ENCODE measurements around the gene SETD7.

SETD7 gene

DNA sequence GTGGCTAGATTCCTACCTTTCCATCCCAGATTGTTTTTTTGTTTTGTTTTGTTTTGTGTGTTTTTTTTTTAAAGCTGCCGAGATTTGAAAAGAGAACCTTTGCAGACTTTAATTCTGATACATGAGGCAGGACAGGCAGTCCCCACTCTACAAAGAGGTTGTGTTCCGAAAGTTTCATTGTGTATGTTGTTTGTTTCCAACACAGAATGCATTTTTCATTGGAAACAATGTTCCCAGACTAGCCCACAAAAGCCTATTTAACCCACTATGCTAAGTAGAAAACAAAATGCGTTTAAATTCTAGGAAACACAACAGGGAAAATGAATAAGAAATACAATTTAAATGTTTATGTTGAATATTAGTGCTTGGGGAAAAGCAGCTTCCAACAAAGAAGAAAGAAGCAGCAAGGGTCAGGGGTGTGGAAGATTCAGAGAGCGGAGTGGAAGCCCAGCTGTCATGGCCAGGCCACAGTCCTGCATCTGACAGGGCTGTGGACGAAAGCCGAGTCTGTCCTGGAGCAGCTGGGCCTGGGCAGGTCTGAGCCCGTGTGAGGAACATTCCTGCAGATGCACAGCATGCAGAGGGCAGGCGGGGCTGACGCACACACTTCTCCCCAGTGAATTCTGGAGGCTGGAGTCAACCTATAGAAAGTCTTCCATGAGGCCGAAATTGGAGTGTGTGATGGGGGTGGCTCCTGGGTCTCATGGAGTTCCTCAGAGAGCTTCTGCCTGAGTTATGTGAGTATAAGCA is 12.4 kb upstream of the SETD7 start:
- no peak for DNase-seq

DNA sequence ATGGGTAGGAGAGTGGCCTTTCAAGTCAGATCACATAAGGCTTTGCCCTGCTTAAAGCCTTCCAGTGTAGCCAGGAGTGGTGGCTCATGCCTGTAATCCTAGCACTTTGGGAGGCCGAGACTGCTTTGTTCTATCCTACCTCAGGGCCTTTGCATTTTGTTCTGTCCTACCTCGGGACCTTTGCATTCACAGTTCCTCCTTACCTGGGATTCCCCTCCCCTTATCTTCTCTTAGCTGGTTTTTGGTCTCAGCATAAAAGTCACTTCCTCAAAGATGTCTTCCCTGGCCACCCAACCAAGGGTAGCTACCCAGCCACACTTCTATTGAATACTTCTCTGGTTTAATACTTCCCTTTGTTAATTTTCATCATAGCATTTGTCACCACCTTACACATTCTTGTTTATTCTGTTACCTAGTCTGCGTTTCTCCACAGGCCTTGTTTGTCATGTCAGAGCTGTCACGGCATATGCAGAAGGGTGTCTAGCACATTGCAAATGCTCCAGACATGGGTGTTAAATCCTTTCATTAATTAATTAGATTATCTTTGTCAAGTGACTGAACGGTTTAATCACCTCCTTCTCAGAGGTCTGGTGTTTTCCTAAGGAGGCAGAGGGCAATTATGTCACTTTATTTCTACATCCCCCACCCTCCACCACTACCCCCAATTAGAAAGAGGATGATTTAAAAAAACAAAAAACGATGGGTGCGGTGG is 11.3 kb upstream of the SETD7 start:
- no peak for DNase-seq

DNA sequence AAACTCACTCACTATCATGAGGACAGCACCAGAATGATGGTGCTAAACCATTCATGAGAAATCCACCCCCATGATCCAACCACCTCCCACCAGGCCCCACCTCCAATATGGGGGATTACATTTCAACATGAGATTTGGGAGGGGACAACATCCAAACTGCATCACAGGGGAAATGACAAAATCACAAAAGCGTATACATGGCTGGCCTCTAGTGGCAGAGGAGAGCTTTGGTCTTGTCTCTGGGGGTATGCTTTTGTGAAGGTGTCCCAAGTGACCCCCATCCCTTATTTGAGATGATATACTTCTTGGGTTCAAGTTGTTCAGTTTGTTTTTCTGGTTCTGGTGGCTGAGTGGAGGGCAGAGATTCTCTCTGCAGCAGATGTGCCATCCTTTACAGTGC is 8.5 kb upstream of the SETD7 start:
- DNase-seq, result no peak

- DNase-seq, result no peak
Measured at GRCh38 chr4:139563515-139563914, 7.5 kb upstream of the SETD7 start.

DNA sequence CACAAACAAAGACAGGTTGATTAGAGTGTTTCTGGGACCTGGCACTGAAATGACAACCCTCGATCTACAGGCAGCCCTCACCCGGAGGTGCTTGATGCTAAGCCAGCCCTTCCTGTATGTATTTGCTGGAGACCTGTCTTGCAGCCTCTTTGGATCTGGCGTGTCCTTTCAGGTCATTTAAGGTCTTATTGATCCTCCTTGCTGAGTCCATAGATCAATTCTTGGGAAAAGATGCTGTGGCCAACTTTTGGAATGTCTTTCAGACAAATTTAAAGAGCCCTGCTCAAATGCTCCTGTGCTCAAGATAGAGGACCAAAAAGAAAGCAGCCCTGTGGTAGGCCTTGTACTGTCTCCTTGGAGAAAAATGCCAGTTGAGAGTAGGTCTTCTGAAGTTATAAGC is 6.8 kb upstream of the SETD7 start:
- DNase-seq, result no peak

GRCh38 chr4:139562067-139562684 is 6.2 kb upstream of the SETD7 start:
- DNase-seq, result no peak

DNA sequence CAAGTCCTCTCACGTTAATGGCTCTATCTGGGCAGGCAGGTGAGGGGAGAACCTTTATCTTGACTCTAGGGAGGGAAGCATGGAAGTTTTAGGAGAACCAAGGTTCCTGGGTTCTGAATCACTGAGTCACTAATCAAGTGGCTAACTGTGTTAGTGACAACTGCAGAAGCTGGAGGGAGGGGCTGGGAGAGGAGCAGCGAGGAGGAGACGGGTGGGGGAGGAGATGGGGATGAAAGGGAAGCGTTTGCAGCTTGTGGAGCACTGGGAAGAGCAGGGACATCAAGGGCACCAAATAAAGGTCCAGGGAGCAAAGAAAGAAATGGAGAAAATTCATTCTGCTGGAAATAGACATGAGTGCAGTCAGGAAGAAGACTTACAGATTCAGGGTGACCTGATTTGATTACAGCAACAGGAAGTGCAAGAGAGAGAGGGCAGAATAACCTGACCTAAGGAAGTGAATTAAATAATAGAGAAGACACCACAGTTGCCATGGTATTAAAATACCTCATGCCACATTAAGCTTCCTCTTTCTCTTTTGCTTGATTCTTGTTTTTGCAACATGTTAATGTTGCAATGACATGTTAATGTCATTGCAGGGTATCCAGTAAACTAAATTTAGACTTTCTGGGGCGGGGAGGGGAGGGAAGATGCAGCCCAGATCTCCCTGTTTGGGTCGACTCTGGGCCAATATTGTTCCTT is 4.5 kb upstream of the SETD7 start:
- DNase-seq, result no peak

- no peak for DNase-seq
Measured at GRCh38 chr4:139559687-139560086, 3.7 kb upstream of the SETD7 start.

GRCh38 chr4:139559089-139559479 is 3.1 kb upstream of the SETD7 start:
- DNase-seq, result no peak

DNA sequence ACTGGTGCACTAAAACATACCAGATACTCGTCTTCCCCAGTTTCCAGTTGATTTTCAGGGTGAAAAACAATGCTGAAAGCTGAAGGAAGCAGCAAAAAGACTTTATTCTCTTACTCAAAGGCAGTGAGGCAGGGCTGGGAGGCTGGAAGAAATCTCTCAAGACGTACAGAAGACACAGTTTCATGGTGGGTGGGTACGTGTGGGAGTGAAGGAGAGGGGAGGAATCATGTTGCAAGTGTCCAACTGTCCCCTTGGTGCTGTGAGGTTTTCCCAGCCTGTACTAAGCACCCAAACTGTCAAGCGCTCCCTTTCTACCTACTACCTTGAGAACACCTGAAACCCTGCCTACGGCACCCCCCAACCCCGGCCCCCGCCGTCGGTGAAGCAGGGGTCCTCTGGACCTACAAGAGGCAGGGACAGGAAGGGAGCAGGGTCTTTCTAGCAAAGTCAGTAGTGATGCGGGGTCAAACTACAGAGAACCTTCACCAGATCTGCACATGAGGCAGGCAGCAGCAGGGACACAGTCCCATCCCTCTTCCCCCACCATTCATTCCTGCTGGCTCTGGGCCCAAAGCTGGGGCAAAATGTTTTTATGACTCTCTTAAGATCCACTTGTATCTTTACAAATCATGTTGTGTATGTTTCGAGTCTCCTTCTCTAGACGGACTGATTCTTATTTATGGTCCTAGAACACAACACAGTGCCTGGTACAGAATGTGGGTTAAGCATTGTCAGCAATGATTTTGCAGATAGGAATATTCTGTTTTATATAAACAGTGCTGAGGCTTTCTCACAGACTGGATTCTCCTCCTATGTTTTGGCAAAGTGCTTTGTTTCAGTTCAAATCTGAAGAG is 2.4 kb upstream of the SETD7 start:
- no peak for DNase-seq

DNA sequence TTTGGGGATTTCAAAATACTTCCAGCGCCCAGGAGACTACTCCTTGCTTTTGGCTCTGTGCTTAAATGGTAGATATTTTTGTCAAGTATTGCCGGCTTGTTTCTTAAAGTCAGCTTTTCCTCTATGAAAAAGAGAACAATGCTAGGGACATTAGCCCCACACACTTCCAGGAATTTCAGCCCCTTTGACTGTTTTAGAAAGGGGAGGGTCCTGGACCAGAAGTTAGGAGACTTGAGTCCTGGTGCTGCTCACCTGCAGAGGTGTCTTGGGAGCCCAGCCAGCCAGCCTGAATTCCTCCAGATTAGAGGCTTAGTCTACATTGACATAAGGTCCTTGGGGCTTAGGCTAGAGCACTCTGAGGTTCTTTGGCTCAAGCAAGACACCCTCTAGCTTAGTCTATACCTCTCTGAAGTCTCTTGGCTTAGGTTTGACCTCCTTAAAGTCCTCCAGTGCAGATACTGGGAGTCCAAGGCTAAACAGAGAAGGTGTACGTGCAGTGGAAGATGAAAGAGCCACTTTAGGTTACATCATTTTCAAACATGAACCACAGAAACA is 1.6 kb upstream of the SETD7 start:
- no peak for DNase-seq

DNA sequence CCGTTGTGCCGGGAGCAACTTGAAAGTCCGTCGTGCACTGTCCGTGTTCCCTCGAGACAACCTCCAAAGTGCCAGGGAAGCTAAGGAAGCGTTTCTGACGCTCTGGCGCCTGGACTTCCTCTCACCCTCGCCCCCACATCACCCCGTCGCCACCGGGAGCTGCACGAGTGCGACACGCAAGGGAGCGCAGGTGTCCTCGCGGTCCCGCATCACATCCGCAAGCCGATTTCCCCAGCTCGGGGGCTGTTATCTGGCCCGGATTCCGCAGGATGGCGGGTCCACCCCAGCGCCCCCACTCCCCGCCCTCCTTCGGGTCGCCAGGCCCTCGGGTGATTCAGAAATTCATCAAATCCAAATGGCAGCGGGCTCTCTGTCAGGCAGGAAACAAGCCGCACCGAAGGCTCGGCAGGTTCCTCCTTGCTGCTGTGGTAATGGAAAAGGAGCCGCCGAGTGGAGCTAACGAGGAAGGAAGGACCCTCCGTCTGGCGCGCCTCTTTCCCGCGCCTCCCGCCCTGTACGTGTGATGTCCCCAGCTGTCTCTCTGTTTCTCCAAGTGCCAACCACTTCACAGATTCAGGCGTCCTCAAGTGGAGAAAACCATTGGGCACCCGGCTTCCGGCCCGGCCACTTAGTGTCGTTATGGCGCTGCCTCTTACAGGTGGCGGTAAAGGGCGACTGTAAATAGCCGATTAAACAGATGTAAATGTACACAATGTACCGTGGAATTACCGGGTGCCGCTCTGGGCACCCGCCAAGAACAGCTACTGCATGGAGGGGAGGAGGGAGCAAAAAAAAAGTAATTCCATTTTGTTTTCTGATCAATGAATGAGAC is 921 bp upstream of the SETD7 start:
- DNase-seq, result no peak

DNA sequence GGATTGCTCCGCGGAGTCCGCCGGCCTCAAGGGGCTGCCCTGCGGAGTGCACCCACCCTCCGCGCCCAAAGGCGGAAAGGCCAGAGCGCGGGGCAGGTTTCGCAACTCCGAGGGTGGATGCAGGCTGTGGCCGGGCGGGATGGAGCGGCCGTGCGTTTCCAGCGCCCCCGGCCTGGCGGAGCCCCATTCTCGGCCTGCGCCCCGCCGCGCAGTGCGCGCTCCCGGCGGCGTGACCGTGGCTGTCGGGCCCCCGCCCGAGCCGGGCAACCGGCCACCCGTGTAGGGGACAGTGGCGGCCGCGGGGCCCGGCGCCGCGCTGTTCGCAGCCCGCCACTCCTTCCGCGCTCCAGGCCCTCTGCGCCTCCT is 331 bp downstream of the SETD7 start:
- no peak for DNase-seq

- DNase-seq, result no peak
Measured at GRCh38 chr4:139554893-139555704, 920 bp downstream of the SETD7 start.

GRCh38 chr4:139554642-139554892 is 1.5 kb downstream of the SETD7 start:
- DNase-seq, result no peak

GRCh38 chr4:139553751-139554641 is 2.0 kb downstream of the SETD7 start:
- DNase-seq, result no peak

GRCh38 chr4:139552517-139553307 is 3.3 kb downstream of the SETD7 start:
- DNase-seq, result no peak

DNA sequence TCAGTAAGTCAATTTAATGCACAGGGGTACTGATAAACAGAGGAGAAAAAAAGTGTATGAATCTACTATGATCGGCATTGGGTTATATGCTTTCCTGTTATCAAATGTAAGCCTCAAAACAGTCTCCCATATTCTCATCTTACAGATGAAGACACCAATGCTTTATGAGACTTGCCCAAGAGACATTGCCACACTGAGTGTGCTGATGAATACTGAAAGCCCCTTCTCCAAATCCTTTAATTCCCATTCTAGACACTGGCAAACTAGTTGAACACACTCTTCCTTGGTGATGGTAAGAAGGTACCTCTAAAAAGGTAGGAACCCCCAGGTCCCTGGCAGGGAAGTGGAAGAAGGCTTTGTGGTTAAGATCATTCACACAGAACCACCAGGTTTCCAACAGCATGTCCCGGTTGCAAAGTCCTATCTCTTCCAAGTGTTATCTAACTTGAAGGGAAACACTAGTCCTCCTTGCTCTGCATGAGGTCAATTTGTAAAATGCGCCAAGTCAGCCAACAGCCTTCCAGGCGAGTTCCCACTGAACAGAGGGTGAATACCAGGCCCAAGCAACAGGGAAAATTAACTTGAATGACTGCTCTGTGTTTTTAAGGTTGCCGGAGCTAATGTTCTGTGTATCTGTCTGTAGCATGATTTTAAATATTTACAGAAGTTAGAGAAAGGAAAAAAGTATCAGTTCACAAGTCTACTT is 5.1 kb downstream of the SETD7 start:
- no peak for DNase-seq
